OCI-LY1 (cell line): Measurements from ENCODE around the gene TAS1R3.

Source experiments
- CTCF ChIP-seq: fragments of 200-600 bp; sonication (generic), shearing (Covaris generic); IDR thresholded peaks from 2 replicates; pipeline ENCODE4 v1.5.1; 2017; ENCODE audit warnings: mild to moderate bottlenecking, antibody characterized with exemption, low read length, moderate library complexity, mixed read lengths
- EZH2 ChIP-seq: fragments of 200-600 bp; sonication (generic), shearing (Covaris generic); IDR thresholded peaks from 2 replicates; pipeline ENCODE4 v1.8.0; 2017; ENCODE audit warnings: borderline replicate concordance, mixed run types, mild to moderate bottlenecking, antibody characterized with exemption, low read length, moderate library complexity, mixed read lengths

DNA sequence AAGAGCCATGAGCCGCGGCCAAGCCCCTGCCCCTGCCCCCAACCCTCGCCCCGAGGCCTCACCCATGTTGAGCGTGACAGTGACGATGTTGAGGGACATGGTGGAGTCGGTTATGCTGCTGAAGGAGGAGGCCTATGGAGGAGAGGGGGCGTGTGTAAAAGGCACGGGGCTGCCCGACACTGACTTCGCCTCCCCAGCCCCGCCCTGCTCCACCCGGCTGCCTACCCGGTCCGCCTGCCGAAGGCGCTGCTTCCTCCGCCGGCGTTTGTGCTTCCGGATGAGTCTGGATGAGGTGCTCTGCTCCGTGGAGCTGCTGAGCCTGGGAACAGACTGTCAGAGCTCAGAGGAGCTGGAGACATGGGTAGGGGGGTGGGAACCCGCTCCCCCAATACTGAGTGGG is 9.1 kb downstream of the TAS1R3 start:
- TF ChIP-seq CTCF (no peak), EZH2 (no peak)
